Stimulated activated CD4-positive, alpha-beta T cell treated with anti-CD3 and anti-CD28 coated beads, Interleukin-4, amount 100 ng/mL, for 1 hour (primary cell): ENCODE measurements around the gene SIL1.

Source experiments
- DNase-seq: peaks from one replicate; pipeline ENCODE4 v3.0.0-alpha.2; 2020

Gene SIL1

DNA sequence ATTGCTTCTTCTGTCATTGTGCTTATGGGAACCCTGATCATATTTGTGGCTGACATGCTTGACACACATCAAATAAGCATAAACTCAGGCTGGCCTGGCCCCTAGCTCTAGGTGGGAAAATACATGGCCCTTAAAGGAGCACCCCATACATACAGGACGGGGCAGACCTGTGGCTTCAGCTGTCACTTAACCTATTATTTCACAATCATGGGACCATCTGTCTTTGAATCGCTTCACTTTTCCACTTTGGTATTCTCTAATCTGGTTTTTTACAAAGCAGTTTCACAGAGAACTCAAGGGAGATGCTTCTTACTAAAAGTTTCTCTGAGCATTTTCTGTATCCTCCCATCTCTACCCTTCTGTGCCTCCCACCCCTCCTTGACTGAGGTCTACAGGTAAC lies 288.4 kb downstream of the SIL1 start:
- no peak for DNase-seq

DNA sequence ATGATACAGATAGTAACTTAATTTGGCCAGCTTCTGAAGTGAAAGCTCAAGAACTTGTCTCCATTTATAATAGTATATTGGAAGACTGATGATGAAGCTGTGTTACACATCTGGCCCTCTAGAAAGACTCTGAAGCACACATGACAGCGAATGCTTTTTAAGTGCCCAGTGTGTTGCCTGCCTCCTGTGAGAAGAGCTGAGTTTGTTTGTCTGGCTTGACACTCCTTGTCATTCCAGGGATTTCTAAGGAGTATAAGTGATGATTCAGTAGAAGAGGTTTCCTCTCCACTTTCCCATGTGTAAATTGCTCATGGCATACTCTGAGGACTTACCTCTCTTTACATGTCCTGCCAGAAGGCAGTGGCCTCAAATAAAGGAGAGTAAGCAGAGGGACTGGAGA lies 292.6 kb downstream of the SIL1 start:
- DNase-seq, result no peak

DNA sequence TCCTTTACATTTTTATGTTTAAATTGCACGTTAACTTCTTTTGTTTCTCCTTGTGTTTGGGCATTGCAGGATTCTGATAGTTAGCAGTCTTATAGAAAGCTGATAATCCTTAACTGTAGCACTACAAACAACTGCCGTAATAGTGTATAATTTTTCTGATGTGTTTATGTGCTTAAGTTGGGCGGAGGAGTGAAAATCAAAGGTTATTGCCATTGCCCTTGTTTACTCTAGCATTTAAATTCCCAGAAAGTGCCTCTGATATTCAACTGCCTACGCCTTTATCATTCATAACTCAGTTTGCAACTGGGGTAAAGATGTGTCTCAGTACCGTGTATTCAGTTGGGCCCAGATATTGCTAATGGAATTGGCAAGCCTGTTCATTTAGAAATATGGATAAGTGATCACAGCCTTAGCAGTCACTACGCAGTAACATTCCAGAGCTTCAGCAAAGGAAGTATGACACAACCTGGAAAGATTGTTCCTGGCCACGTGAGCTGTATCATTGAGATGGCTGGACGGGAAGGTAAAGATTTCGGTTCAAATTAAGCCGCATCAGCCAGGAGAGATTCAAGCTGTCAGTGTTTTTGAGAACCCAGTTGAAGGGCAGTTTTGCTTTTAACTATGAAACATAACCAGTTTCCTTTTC lies 294.9 kb downstream of the SIL1 start:
- no peak for DNase-seq

DNA sequence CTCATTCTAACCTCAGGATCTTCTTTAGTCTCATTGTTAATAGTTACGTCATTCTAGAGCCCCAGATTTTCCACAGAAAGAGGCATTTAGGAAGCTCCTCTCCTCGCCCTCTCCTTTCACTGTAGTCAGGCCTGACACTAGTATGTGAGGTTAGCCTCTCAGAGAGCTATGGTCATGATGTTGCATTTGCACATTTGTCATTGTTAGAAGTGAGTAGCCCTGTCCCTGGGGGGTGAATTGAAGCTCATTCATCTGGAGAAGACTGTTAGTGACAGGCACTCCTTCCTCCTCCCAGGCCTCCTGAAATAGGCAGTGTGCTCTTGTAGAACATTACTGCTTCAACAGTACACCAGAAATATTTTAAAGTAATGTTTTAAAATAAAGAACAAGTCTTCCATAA lies 296.5 kb downstream of the SIL1 start:
- DNase-seq, result no peak

DNA sequence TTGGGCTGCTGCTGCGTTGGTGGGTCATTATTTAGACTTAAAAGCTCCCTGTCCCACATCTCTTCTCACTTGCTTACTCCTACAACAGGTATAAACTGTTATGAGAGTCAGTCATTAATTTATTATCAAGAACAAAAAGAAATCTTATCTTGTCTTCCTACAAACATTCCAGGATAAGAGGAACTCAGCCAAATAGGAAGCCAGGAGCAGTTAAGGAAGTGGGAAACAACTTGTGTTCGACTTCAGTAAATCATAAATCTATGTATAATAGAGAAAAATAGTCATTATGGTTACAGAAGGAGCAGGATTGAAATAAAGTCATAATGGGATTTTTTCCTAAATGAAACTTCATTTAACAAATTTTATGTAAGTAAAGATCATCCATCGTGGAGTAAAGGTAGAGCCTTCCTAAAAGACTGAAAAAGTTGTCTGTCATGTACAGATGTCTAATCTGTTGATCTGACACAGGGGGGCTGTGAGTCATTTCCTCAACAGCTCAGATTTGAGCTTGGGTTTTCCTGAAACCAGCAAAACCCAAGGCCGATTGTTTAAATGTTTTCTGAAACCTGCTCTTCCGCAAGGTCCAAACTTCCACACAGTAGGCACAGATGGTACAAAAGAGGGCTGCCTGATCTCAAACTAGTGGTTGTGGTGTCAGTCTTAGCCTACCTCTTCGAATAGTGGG lies 297.7 kb downstream of the SIL1 start:
- DNase-seq, result no peak

DNA sequence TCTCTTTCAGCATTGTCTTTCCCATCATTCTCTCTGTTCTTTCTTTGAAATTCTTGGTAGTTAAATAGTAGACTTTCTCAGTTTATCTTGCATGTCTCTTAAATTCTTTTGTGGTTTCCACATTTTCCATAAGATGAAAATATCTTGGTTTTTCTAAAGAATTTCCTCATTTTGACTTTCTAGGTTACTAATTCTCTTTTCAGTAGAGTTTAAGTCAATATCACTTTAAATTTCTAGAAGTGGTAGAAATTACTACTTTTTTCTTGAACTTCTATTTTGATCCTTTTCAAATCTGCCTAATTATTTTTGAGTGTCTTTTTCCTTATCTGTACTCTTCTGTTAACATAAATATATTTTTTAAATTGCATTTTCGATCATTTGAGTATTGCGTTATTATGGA lies 299.4 kb downstream of the SIL1 start:
- no peak for DNase-seq

DNA sequence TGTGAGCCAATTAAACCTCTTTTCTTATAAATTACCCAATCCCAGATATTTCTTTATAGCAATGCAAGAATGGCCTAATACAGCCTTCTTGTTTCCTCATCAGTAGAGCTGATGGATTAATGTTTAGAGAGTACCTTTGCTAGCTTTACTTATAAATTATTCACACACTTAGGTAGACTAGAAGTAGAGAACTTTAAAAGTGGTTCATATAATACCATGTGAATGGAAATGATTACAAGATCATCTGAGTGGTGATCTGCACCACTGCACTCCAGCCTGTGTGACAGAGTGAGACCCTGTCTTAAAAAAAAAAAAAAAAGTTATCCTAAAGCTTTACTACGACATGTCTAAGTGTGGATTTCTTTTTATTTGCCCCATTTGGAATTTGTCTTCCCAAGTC lies 299.9 kb downstream of the SIL1 start:
- no peak for DNase-seq
